WTC11 (cell line): Measurements from ENCODE around the gene ALMS1. TPM values are rescaled to one million over a fixed set of nuclear protein-coding genes. Genes with fewer than 3 reads are reported as not detected.
"Not testable (repeated sequence)": the region's sequence is repeated elsewhere in the genome, so short reads cannot be mapped to it uniquely, and the experiment has no call there.

Experiments
- ATAC-seq: fragments of 200-7000 bp; cut with Tn5 transposase; 2 replicates; pipeline ENCODE4 v1.10.0; 2021; ENCODE audit warnings: mild to moderate bottlenecking, moderate library complexity
- CTCF ChIA-PET: fragments of 300-600 bp; sonication (Branson Sonifier 250); formaldehyde crosslinking; loops from one replicate; lab custom pipeline; 2021; ENCODE audit warnings: antibody characterized with exemption; lab: Charles Lee
- POLR2A ChIA-PET: fragments of 350-600 bp; sonication (Branson Sonifier 250); formaldehyde crosslinking; loops from one replicate; lab custom pipeline; 2021; ENCODE audit warnings: antibody characterized with exemption; lab: Charles Lee
- DNase-seq: peaks from one replicate; pipeline ENCODE4 v3.0.0; 2021; ENCODE audit warnings: low spot score
- H3K27ac Mint-ChIP-seq: 2 replicates; pipeline ENCODE4 v1.8.0; 2021; ENCODE audit warnings: mixed read lengths
- H3K27me3 Mint-ChIP-seq: 2 replicates; pipeline ENCODE4 v1.8.0; 2021; ENCODE audit warnings: low read depth, mild to moderate bottlenecking, moderate library complexity, mixed read lengths
- H3K36me3 Mint-ChIP-seq: 2 replicates; pipeline ENCODE4 v1.8.0; 2021; ENCODE audit warnings: mixed read lengths
- H3K4me1 Mint-ChIP-seq: 2 replicates; pipeline ENCODE4 v1.8.0; 2022; ENCODE audit warnings: mixed read lengths
- H3K4me3 Mint-ChIP-seq: 2 replicates; pipeline ENCODE4 v1.8.0; 2021; ENCODE audit warnings: mild to moderate bottlenecking, moderate library complexity, mixed read lengths
- H3K9me3 Mint-ChIP-seq: 2 replicates; pipeline ENCODE4 v1.8.0; 2021; ENCODE audit warnings: mixed read lengths
- ATF3 ChIP-seq: sonication (generic); formaldehyde crosslinking; conservative IDR thresholded peaks from 2 replicates; pipeline ENCODE4 v1.8.1; 2022; ENCODE audit warnings: mild to moderate bottlenecking, missing genetic modification reagents
- CREB1 ChIP-seq: sonication (generic); formaldehyde crosslinking; IDR thresholded peaks from 2 replicates; pipeline ENCODE4 v1.8.0; 2023; ENCODE audit warnings: mild to moderate bottlenecking, missing genetic modification reagents
- CREM ChIP-seq: sonication (generic); formaldehyde crosslinking; IDR thresholded peaks from 2 replicates; pipeline ENCODE4 v1.8.1; 2022; ENCODE audit warnings: mild to moderate bottlenecking, missing genetic modification reagents, moderate library complexity
- CTCF ChIP-seq: fragments of 200-600 bp; IDR thresholded peaks from 2 replicates; pipeline ENCODE4 v1.8.0; 2022; ENCODE audit warnings: antibody characterized with exemption
- E2F5 ChIP-seq: sonication (generic); formaldehyde crosslinking; IDR thresholded peaks from 2 replicates; pipeline ENCODE4 v1.8.1; 2022; ENCODE audit warnings: mild to moderate bottlenecking, moderate library complexity, missing genetic modification reagents
- ESRRA ChIP-seq: sonication (generic); formaldehyde crosslinking; IDR thresholded peaks from 2 replicates; pipeline ENCODE4 v1.8.1; 2022; ENCODE audit warnings: mild to moderate bottlenecking, missing genetic modification reagents, borderline replicate concordance
- JUN ChIP-seq: sonication (generic); formaldehyde crosslinking; IDR thresholded peaks from 2 replicates; pipeline ENCODE4 v1.8.0; 2023; ENCODE audit warnings: mild to moderate bottlenecking, missing genetic modification reagents
- KAT7 ChIP-seq: sonication (generic); formaldehyde crosslinking; IDR thresholded peaks from 2 replicates; pipeline ENCODE4 v1.8.1; 2023; ENCODE audit warnings: missing genetic modification reagents, mild to moderate bottlenecking, borderline replicate concordance
- MAX ChIP-seq: sonication (generic); formaldehyde crosslinking; IDR thresholded peaks from 2 replicates; pipeline ENCODE4 v1.8.0; 2022; ENCODE audit warnings: mild to moderate bottlenecking, missing genetic modification reagents
- NFATC4 ChIP-seq: fragments of 250-450 bp; sonication (Bioruptor Pico); IDR thresholded peaks from 2 replicates; pipeline ENCODE4 v1.9.0; 2021; ENCODE audit warnings: mild to moderate bottlenecking
- NFE2L1 ChIP-seq: sonication (generic); formaldehyde crosslinking; IDR thresholded peaks from 2 replicates; pipeline ENCODE4 v1.8.1; 2023; ENCODE audit warnings: missing genetic modification reagents
- NFYB ChIP-seq: sonication (generic); formaldehyde crosslinking; conservative IDR thresholded peaks from 2 replicates; pipeline ENCODE4 v1.8.0; 2022; ENCODE audit warnings: low read depth, missing genetic modification reagents
- NR1H2 ChIP-seq: sonication (generic); formaldehyde crosslinking; IDR thresholded peaks from 2 replicates; pipeline ENCODE4 v1.9.0; 2021; ENCODE audit warnings: mild to moderate bottlenecking, moderate library complexity, missing genetic modification reagents
- PREB ChIP-seq: sonication (generic); formaldehyde crosslinking; IDR thresholded peaks from 2 replicates; pipeline ENCODE4 v1.8.1; 2022; ENCODE audit warnings: mild to moderate bottlenecking, missing genetic modification reagents, moderate library complexity, borderline replicate concordance
- RORB ChIP-seq: fragments of 250-450 bp; sonication (Bioruptor Pico); IDR thresholded peaks from 2 replicates; pipeline ENCODE4 v1.9.0; 2021; ENCODE audit warnings: mild to moderate bottlenecking
- TP53 ChIP-seq: sonication (generic); formaldehyde crosslinking; IDR thresholded peaks from 2 replicates; pipeline ENCODE4 v1.8.1; 2023; ENCODE audit warnings: mild to moderate bottlenecking, missing genetic modification reagents
- USF2 ChIP-seq: sonication (generic); formaldehyde crosslinking; IDR thresholded peaks from 2 replicates; pipeline ENCODE4 v1.8.1; 2023; ENCODE audit warnings: mild to moderate bottlenecking, missing genetic modification reagents, moderate library complexity
- ZNF281 ChIP-seq: sonication (generic); formaldehyde crosslinking; IDR thresholded peaks from 2 replicates; pipeline ENCODE4 v1.8.0; 2023; ENCODE audit warnings: mild to moderate bottlenecking, missing genetic modification reagents
- total RNA-seq: library from RNA; stranded (reverse); gene quantifications from 3 replicates; pipeline ENCODE4 v1.2.3, GENCODE V29; 2021

ALMS1 gene
- total RNA-seq, 1 experiment from 2014 or later: 37.3 TPM

GRCh38 chr2:73457982-73458381 lies 72.3 kb downstream of the ALMS1 start (continued):
- no peak for TF ChIP-seq USF2
- no peak for TF ChIP-seq ESRRA (CRISPR knock-in tag)
- no peak for TF ChIP-seq NFE2L1 (CRISPR knock-in tag)

- H3K4me1 Mint-ChIP-seq, ATAC-seq, DNase-seq, CTCF ChIA-PET, H3K4me3 Mint-ChIP-seq, H3K27ac Mint-ChIP-seq, POLR2A ChIA-PET: not testable (repeated sequence)
- Mint-ChIP-seq H3K27me3 (peaks cover 11% of the 10 kb centered on the region), H3K9me3 (peaks cover 39% of the 10 kb centered on the region), H3K36me3 (peaks cover 52% of the 10 kb centered on the region)
Observed at GRCh38 chr2:73462388-73462787, 76.8 kb downstream of the ALMS1 start.

- ChIA-PET POLR2A (no interaction called here), CTCF (no interaction called here)
- H3K36me3 Mint-ChIP-seq: peaks cover 3% of the 10 kb centered on the region; the same call in 1 of the 2 replicates
- ATAC-seq (no peak), DNase-seq (no peak)
- TF ChIP-seq ESRRA (CRISPR knock-in tag) (no peak), CREB1 (CRISPR knock-in tag) (no peak), MAX (CRISPR knock-in tag) (no peak)
- H3K27me3 Mint-ChIP-seq: no peaks in the 10 kb centered on the region; the same call in 1 of the 2 replicates
- no peaks in the 10 kb centered on the region for H3K9me3 Mint-ChIP-seq
- no peak overlapping the region for H3K27ac Mint-ChIP-seq
- no peaks in the 10 kb centered on the region for H3K4me1 Mint-ChIP-seq
- H3K4me3 Mint-ChIP-seq: no peak overlapping the region
Observed at GRCh38 chr2:73468376-73468775, 82.7 kb downstream of the ALMS1 start.

- H3K4me3 Mint-ChIP-seq, H3K27ac Mint-ChIP-seq, DNase-seq, POLR2A ChIA-PET, H3K27me3 Mint-ChIP-seq, ATAC-seq, CTCF ChIA-PET: not testable (repeated sequence)
- H3K4me1 Mint-ChIP-seq: peaks cover 20% of the 10 kb centered on the region
- H3K9me3 Mint-ChIP-seq: peaks cover 14% of the 10 kb centered on the region
- peaks cover 20% of the 10 kb centered on the region for H3K36me3 Mint-ChIP-seq
Observed at GRCh38 chr2:73483874-73484273, 98.2 kb downstream of the ALMS1 start.

GRCh38 chr2:73487112-73487657 lies 101.5 kb downstream of the ALMS1 start:
- no peak for TF ChIP-seq E2F5 (CRISPR knock-in tag)
- TF ChIP-seq CREM: no peak
- no peak for TF ChIP-seq TP53 (CRISPR knock-in tag)
- no peak for TF ChIP-seq ATF3 (CRISPR knock-in tag)
- no peak for TF ChIP-seq ZNF281 (CRISPR knock-in tag)
- no peak for TF ChIP-seq NFYB (CRISPR knock-in tag)
- TF ChIP-seq CTCF: no peak
- TF ChIP-seq NFATC4 (CRISPR knock-in tag): no peak
- TF ChIP-seq KAT7 (CRISPR knock-in tag): no peak
- no peak for TF ChIP-seq PREB
- no peak for TF ChIP-seq JUN
- no peak for TF ChIP-seq NR1H2 (CRISPR knock-in tag)
- TF ChIP-seq RORB (CRISPR knock-in tag): no peak
- DNase-seq (no peak), ATAC-seq (no peak)
- Mint-ChIP-seq H3K36me3 (peaks cover 31% of the 10 kb centered on the region), H3K27me3 (no peaks in the 10 kb centered on the region), H3K9me3 (peaks cover 4% of the 10 kb centered on the region; the same call in 1 of the 2 replicates), H3K4me1 (peaks cover 20% of the 10 kb centered on the region), H3K27ac (no peak overlapping the region), H3K4me3 (no peak overlapping the region)
- POLR2A ChIA-PET: no interaction called here
- CTCF ChIA-PET: no interaction called here
